ENCODE results near the gene UPP1. TPM values are rescaled to one million over a fixed set of nuclear protein-coding genes. Genes with fewer than 3 reads are reported as not detected.

The UPP1 gene
- total RNA-seq, 1 donor from 2014 or later = 10.6 TPM

DNA sequence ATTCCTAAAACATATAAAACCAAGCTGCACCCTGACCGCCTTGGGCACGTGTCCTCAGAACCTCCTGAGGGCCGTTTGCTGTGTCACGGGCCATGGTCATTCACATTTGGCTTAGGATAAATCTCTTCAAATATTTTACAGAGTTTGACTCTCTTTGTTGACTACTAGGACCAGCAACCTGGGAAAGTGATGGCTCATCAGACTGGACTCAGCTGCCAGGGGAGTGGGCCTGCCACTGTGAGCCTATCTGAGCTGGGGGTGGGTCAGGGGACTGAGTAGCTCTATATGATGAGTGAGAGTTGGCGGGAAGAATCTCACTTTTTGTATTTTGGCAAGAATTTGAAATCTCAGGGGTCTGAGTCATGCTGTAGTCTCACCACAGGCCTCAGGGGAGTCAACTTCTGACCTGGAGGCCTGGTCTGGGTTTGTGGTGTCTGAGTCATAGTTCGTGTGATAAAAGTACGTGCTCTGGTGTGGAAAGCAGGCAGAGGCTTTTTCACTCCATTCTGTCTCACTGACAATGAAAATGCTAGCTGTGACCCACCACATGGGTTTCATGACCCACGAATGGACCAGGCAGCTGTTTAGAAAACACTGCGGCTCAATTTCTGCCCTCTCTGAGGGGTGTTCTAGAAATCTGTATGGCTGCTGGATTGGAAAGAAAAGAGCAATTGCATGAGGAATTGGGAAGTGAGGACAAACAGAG is 4.2 kb upstream of the UPP1 start:
- Mint-ChIP-seq H3K4me1 (ENCODE audit: low read depth) (peaks cover 13% of the 10 kb centered on the region), H3K36me3 (ENCODE audit: insufficient read depth) (no peaks in the 10 kb centered on the region), H3K27me3 (peaks cover 4% of the 10 kb centered on the region), H3K4me3 (ENCODE audit: low read depth) (no peak overlapping the region), H3K27ac (peak overlapping the region; percentile 5), H3K9me3 (ENCODE audit: low read depth) (no peaks in the 10 kb centered on the region)
- DNase-seq (ENCODE audit: low spot score, unreplicated experiment) = no peak
- TF ChIP-seq, protein P1, sequence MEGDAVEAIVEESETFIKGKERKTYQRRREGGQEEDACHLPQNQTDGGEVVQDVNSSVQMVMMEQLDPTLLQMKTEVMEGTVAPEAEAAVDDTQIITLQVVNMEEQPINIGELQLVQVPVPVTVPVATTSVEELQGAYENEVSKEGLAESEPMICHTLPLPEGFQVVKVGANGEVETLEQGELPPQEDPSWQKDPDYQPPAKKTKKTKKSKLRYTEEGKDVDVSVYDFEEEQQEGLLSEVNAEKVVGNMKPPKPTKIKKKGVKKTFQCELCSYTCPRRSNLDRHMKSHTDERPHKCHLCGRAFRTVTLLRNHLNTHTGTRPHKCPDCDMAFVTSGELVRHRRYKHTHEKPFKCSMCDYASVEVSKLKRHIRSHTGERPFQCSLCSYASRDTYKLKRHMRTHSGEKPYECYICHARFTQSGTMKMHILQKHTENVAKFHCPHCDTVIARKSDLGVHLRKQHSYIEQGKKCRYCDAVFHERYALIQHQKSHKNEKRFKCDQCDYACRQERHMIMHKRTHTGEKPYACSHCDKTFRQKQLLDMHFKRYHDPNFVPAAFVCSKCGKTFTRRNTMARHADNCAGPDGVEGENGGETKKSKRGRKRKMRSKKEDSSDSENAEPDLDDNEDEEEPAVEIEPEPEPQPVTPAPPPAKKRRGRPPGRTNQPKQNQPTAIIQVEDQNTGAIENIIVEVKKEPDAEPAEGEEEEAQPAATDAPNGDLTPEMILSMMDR (IDR thresholded peaks at IDR 0.05; ENCODE audit: unreplicated experiment) = no peak

DNA sequence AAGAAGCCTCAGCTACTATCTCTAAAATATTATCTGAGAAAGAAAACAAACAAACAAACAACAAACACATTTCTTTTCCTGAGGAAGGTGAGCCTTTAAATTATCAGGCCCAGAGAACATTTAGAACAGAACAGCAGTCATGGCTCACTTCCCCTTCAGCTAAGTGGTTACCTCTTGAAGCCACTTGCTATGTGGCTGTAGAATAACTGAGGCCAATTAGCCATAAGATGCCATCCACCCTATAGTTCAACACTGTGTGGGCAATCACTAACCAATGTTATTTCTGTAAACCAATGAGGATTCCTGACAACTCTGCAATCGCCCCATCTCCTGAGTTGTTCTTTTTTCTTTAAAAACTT is 3.7 kb upstream of the UPP1 start:
- peaks cover 4% of the 10 kb centered on the region for H3K27me3 Mint-ChIP-seq

DNA sequence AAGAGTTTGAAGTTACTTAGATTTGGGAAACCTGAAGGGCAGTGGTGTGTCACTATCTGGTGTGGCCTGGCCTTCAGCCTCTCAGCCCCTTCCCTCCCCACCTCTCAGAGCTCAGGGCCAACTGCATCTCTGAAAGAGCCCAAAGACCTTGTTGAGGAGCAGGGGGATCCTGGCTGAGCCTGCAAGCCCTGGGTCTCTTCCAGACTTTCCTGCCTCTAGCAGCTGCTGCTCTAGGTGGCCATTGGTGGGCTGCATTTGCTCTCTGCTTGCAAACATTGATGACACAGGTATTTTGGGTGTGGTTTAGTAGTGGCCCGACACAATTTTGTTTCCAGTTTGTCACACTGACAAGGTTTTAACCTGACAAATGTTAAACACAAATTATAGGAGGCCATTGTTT is 3.1 kb upstream of the UPP1 start:
- H3K4me1 Mint-ChIP-seq (ENCODE audit: low read depth) = peaks cover 16% of the 10 kb centered on the region

More for the DNA sequence above, 3.7 kb upstream of the UPP1 start:
- TF ChIP-seq, protein P1 (IDR thresholded peaks at IDR 0.05; ENCODE audit: unreplicated experiment) = no peak
- H3K4me1 Mint-ChIP-seq (ENCODE audit: low read depth) = peaks cover 17% of the 10 kb centered on the region
- H3K9me3 Mint-ChIP-seq (ENCODE audit: low read depth) = no peaks in the 10 kb centered on the region
- H3K36me3 Mint-ChIP-seq (ENCODE audit: insufficient read depth) = no peaks in the 10 kb centered on the region
- H3K4me3 Mint-ChIP-seq (ENCODE audit: low read depth) = no peak overlapping the region
- H3K27ac Mint-ChIP-seq = peak overlapping the region; percentile 5
- DNase-seq (ENCODE audit: low spot score, unreplicated experiment) = no peak

DNA sequence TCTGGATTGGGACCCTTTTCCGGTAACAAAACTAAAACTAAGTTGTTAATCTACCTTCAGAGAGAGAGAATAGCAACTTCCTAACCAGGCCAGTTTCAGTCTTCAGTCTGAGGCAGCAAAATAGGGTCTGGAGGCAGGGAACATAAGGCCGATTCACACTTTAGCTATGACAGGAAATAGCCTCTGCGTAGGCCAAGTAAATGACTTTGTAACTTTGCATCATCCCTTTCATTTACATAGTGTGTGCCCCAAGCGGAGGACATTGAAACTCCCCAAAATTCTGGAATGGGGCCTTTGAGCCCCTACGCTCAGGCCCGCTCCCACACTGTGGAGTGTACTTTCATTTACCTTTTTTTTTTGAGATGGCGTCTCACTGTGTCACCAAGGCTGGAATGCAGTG is 1.7 kb upstream of the UPP1 start:
- Mint-ChIP-seq H3K4me1 (ENCODE audit: low read depth) (peaks cover 16% of the 10 kb centered on the region), H3K9me3 (ENCODE audit: low read depth) (no peaks in the 10 kb centered on the region), H3K4me3 (ENCODE audit: low read depth) (no peak overlapping the region), H3K27me3 (peaks cover 7% of the 10 kb centered on the region), H3K36me3 (ENCODE audit: insufficient read depth) (peaks cover 3% of the 10 kb centered on the region), H3K27ac (no peak overlapping the region)
- DNase-seq (ENCODE audit: low spot score, unreplicated experiment) = no peak
- TF ChIP-seq, protein P1 (IDR thresholded peaks at IDR 0.05; ENCODE audit: unreplicated experiment) = no peak

More for the DNA sequence above, 3.1 kb upstream of the UPP1 start:
- no peak for DNase-seq (ENCODE audit: low spot score, unreplicated experiment)
- TF ChIP-seq, protein P1 (IDR thresholded peaks at IDR 0.05; ENCODE audit: unreplicated experiment) = no peak
- Mint-ChIP-seq H3K36me3 (ENCODE audit: insufficient read depth) (peaks cover 3% of the 10 kb centered on the region), H3K4me3 (ENCODE audit: low read depth) (no peak overlapping the region), H3K9me3 (ENCODE audit: low read depth) (no peaks in the 10 kb centered on the region), H3K27ac (no peak overlapping the region), H3K27me3 (peaks cover 7% of the 10 kb centered on the region)

DNA sequence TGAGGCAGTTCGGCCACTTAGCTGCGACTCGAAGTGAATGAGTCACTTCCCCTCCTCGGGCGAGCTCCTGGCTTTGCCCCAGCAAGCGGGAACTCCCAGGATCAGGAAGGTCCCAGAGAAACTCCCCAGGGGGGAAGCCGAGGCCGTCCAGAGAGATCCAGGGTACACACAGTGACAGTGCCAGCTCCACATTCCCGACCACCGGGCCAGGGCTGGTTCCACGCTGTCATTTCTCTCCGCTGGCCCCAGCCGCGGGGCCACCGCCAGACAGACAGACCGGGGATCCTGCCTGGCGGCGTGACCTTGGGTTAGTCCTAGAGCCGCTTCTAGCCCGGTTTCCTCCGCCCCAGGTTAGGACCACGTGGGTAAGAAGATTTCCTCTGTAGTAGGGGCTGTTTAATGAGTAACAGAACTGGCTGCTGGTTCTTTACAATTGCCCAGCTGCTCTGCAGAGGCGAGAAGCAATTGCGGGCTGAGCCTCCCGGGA is 463 bp upstream of the UPP1 start:
- peak overlapping the region; percentile 96 for H3K27ac Mint-ChIP-seq
- H3K4me1 Mint-ChIP-seq (ENCODE audit: low read depth) = peaks cover 16% of the 10 kb centered on the region
- no peak for DNase-seq (ENCODE audit: low spot score, unreplicated experiment)
- H3K9me3 Mint-ChIP-seq (ENCODE audit: low read depth) = no peaks in the 10 kb centered on the region
- TF ChIP-seq, protein P1 (IDR thresholded peaks at IDR 0.05; ENCODE audit: unreplicated experiment) = no peak
- peak overlapping the region; percentile 80 for H3K4me3 Mint-ChIP-seq (ENCODE audit: low read depth)
- H3K36me3 Mint-ChIP-seq (ENCODE audit: insufficient read depth) = peaks cover 3% of the 10 kb centered on the region
- H3K27me3 Mint-ChIP-seq = peaks cover 7% of the 10 kb centered on the region
